Ectodermal cell (in vitro differentiated cells): ENCODE measurements around the gene MYH10.

ENCODE experiments used
- H3K27ac ChIP-seq: 2 replicates; pipeline ENCODE4 v1.7.0; 2013; ENCODE audit warnings: mild to moderate bottlenecking, low read depth, low read length; ENCODE audit not compliant: insufficient read depth, poor library complexity, severe bottlenecking
- H3K27me3 ChIP-seq: 2 replicates; pipeline ENCODE4 v1.7.0; 2013; ENCODE audit warnings: mild to moderate bottlenecking, low read length; ENCODE audit not compliant: insufficient read depth, control insufficient read depth, poor library complexity, severe bottlenecking
- H3K36me3 ChIP-seq: one replicate; pipeline ENCODE4 v1.7.0; 2013; ENCODE audit warnings: low read length; ENCODE audit not compliant: control insufficient read depth, insufficient read depth
- H3K4me1 ChIP-seq: one replicate; pipeline ENCODE4 v1.7.0; 2013; ENCODE audit warnings: low read length; ENCODE audit not compliant: control insufficient read depth, insufficient read depth
- H3K4me3 ChIP-seq: 2 replicates; pipeline ENCODE4 v1.7.0; 2013; ENCODE audit warnings: low read depth, low read length, control low read depth; ENCODE audit not compliant: insufficient read depth
- H3K9me3 ChIP-seq: 2 replicates; pipeline ENCODE4 v1.7.0; 2013; ENCODE audit warnings: mild to moderate bottlenecking, low read length, moderate library complexity; ENCODE audit not compliant: control insufficient read depth
- WGBS, 2 experiments: methylation state at CpG; one replicate each; pipeline ENCODE4 v1.1.7; 2013; ENCODE audit warnings: missing lambda C conversion rate in 2 of 2; 5-methylcytosine and 5-hydroxymethylcytosine counted together

MYH10 gene

GRCh38 chr17:8430966-8431365 lies 199.6 kb downstream of the MYH10 start:
- Histone ChIP-seq H3K4me3 (no peak overlapping the region), H3K27ac (no peak overlapping the region), H3K9me3 (no peaks in the 10 kb centered on the region), H3K36me3 (no peaks in the 10 kb centered on the region), H3K27me3 (no peaks in the 10 kb centered on the region), H3K4me1 (no peaks in the 10 kb centered on the region)
- WGBS, 2 experiments = 89 to 90% methylated on average over 7 of the region's 7 CpGs

GRCh38 chr17:8426802-8427201 lies 203.7 kb downstream of the MYH10 start:
- no peaks in the 10 kb centered on the region for H3K9me3 ChIP-seq
- H3K4me3 ChIP-seq = no peak overlapping the region
- peaks cover 4% of the 10 kb centered on the region for H3K4me1 ChIP-seq
- H3K27ac ChIP-seq = no peak overlapping the region
- WGBS, 2 experiments = 80 to 98% methylated on average over 2 to 3 of the region's 3 CpGs
- no peaks in the 10 kb centered on the region for H3K36me3 ChIP-seq
- H3K27me3 ChIP-seq = no peaks in the 10 kb centered on the region

GRCh38 chr17:8426094-8426720 lies 204.3 kb downstream of the MYH10 start:
- H3K9me3 ChIP-seq = no peaks in the 10 kb centered on the region
- WGBS, 2 experiments = 82 to 83% methylated on average over 6 of the region's 6 CpGs
- no peaks in the 10 kb centered on the region for H3K27me3 ChIP-seq
- H3K4me3 ChIP-seq = no peak overlapping the region
- peaks cover 4% of the 10 kb centered on the region for H3K4me1 ChIP-seq
- no peak overlapping the region for H3K27ac ChIP-seq
- H3K36me3 ChIP-seq = no peaks in the 10 kb centered on the region
